Neural crest cell (in vitro differentiated cells): ENCODE measurements around the gene RASGEF1B. TPM values are rescaled to one million over a fixed set of nuclear protein-coding genes. Genes with fewer than 3 reads are reported as not detected.
"Not testable (repeated sequence)": the region's sequence is repeated elsewhere in the genome, so short reads cannot be mapped to it uniquely, and the experiment has no call there.

Experiments
- DNase-seq: peaks from one replicate; pipeline ENCODE4 v3.0.0; 2021; ENCODE audit warnings: low read depth, mixed read lengths, low spot score
- H3K27ac Mint-ChIP-seq: one replicate; pipeline ENCODE4 v1.8.0; 2021; ENCODE audit warnings: mild to moderate bottlenecking, mixed read lengths; ENCODE audit not compliant: unreplicated experiment
- H3K27me3 Mint-ChIP-seq: 2 replicates; pipeline ENCODE4 v1.8.0; 2021; ENCODE audit warnings: low read depth, mild to moderate bottlenecking, mixed read lengths
- H3K36me3 Mint-ChIP-seq: 2 replicates; pipeline ENCODE4 v1.8.0; 2021; ENCODE audit warnings: low read depth, mild to moderate bottlenecking, mixed read lengths
- H3K4me1 Mint-ChIP-seq: 2 replicates; pipeline ENCODE4 v1.8.0; 2021; ENCODE audit warnings: mixed read lengths
- H3K4me3 Mint-ChIP-seq: one replicate; pipeline ENCODE4 v1.8.0; 2021; ENCODE audit warnings: mild to moderate bottlenecking, mixed read lengths
- H3K9me3 Mint-ChIP-seq: 2 replicates; pipeline ENCODE4 v1.8.0; 2021; ENCODE audit warnings: mixed read lengths
- total RNA-seq: library from RNA; stranded (reverse); gene quantifications from 2 replicates; pipeline ENCODE4 v1.2.1, GENCODE V29; 2021
- TF ChIP-seq, protein P1 (sequence below): fragments of 200-600 bp; sonication (generic); conservative IDR thresholded peaks from 2 replicates; pipeline ENCODE4 v1.5.0; 2021; ENCODE audit warnings: antibody characterized with exemption, mild to moderate bottlenecking

The RASGEF1B gene
- total RNA-seq, 1 donor from 2014 or later: 1.7 TPM

DNA sequence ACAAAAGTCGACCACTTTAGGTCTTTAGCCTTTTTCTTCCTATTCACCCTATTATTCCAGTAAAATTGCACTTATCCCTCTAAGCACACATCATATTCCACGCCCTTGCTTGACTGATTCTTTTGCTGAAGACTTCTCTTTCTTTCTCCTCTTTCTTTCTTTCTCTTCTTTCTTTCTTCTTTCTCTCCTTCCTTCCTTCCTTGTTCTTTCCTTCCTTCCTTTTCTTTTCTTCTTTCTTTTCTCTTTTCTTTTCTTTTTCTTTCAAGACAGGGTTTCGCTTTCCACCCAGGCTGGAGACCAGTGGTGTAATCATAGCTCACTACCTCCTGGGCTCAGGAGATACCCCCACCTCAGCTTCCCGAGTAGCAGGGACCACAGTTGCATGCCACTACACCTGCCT is 61.9 kb downstream of the RASGEF1B start:
- H3K4me1 Mint-ChIP-seq: peaks cover 9% of the 10 kb centered on the region
- peaks cover 3% of the 10 kb centered on the region for H3K9me3 Mint-ChIP-seq

DNA sequence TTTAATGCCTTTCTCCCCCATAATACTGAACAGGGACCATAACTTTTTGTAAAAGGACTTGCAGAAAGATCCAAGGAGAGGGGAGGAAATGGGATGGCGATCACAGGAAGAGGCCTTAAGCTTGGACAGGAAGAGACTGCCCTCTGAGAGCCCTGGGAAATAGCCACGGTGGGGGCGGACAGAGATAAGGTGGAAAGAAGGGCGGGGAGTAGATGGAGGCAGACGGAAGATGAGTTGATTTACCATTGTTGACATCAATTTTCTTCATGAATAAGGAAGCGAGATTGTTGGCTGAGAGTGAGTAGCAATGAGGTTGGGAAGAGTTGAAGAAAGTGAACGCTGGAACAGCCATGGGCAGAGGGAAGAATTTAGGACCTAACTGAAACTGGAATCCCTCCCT is 63.4 kb downstream of the RASGEF1B start:
- H3K4me3 Mint-ChIP-seq: no peak overlapping the region
- H3K27ac Mint-ChIP-seq: no peak overlapping the region
- TF ChIP-seq, protein P1, sequence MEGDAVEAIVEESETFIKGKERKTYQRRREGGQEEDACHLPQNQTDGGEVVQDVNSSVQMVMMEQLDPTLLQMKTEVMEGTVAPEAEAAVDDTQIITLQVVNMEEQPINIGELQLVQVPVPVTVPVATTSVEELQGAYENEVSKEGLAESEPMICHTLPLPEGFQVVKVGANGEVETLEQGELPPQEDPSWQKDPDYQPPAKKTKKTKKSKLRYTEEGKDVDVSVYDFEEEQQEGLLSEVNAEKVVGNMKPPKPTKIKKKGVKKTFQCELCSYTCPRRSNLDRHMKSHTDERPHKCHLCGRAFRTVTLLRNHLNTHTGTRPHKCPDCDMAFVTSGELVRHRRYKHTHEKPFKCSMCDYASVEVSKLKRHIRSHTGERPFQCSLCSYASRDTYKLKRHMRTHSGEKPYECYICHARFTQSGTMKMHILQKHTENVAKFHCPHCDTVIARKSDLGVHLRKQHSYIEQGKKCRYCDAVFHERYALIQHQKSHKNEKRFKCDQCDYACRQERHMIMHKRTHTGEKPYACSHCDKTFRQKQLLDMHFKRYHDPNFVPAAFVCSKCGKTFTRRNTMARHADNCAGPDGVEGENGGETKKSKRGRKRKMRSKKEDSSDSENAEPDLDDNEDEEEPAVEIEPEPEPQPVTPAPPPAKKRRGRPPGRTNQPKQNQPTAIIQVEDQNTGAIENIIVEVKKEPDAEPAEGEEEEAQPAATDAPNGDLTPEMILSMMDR: no peak

More for the DNA sequence above, 61.9 kb downstream of the RASGEF1B start:
- H3K36me3 Mint-ChIP-seq: no peaks in the 10 kb centered on the region
- H3K27ac Mint-ChIP-seq: no peak overlapping the region
- TF ChIP-seq, protein P1: no peak
- H3K27me3 Mint-ChIP-seq: peaks cover under 1% of the 10 kb centered on the region
- no peak for DNase-seq
- no peak overlapping the region for H3K4me3 Mint-ChIP-seq

DNA sequence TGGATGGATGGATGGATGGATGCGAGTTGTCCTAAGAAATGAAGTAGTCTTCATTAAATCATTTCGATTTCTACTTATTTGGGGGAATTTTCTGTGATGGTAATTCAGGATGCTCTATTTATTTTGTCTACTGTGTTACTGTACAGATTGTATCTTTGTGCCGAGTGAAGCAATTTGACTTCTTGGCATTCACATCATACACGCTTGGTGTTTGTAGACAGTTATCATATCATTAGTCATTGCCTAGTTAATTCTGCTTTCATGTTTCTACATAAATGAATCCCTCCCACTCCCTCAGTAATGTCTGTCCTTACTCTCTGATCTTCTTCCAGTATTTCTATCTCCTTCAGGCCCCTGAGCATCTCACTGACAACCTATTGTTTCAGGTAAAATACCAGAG is 64.0 kb downstream of the RASGEF1B start:
- no peaks in the 10 kb centered on the region for H3K36me3 Mint-ChIP-seq
- H3K27ac Mint-ChIP-seq: no peak overlapping the region
- TF ChIP-seq, protein P1: no peak
- no peaks in the 10 kb centered on the region for H3K9me3 Mint-ChIP-seq
- no peak for DNase-seq
- peaks cover 15% of the 10 kb centered on the region for H3K27me3 Mint-ChIP-seq
- no peak overlapping the region for H3K4me3 Mint-ChIP-seq
- peaks cover 9% of the 10 kb centered on the region for H3K4me1 Mint-ChIP-seq

More for the DNA sequence above, 63.4 kb downstream of the RASGEF1B start:
- Mint-ChIP-seq H3K4me1 (peaks cover 9% of the 10 kb centered on the region), H3K36me3 (no peaks in the 10 kb centered on the region), H3K9me3 (no peaks in the 10 kb centered on the region), H3K27me3 (peaks cover 11% of the 10 kb centered on the region)
- DNase-seq: no peak

DNA sequence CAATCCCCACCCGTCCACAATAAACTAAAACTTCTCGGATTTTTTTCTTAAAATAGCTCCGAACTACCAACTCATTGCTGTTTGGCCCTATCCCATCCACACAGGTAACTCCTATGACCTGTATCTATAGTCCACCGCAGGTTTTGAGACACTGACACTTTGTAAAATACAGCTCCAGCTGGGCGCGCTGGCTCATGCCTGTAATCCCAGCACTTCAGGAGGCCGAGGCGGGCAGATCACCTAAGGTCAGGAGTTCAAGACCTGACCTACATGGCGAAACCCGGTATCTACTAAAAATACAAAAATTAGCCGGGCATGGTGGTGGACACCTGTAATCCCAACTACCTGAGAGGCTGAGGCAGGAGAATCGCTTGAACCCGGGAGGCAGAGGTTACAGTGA is 65.2 kb downstream of the RASGEF1B start:
- Mint-ChIP-seq H3K27me3 (peaks cover 21% of the 10 kb centered on the region), H3K27ac (peak overlapping the region; percentile 69)
- H3K9me3 Mint-ChIP-seq, H3K36me3 Mint-ChIP-seq, H3K4me3 Mint-ChIP-seq, DNase-seq, H3K4me1 Mint-ChIP-seq: not testable (repeated sequence)

DNA sequence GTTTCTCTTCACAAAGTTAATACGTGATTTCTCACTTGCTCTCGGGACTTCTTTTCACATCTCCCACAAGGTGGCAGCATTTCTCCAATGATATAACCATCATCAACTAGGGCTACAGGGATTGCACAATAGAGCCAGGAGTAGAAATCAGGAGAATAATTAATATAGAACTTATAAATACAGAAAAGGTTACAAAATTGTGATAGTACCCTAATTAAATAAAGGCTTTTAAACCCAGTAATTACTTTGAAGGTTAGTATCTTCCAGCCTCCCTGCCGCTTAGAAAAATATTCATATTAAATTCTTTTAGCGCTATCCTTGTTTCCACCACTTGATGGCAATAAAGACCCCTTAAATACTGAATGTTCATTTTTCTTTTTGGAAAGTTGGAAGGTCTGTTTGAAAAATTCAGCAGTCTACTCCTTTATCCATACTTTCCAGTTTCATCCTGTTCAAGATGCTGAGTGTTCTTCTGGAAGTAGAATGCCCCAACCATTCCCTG is 65.8 kb downstream of the RASGEF1B start:
- Mint-ChIP-seq H3K4me3 (no peak overlapping the region), H3K36me3 (no peaks in the 10 kb centered on the region), H3K9me3 (no peaks in the 10 kb centered on the region), H3K27ac (no peak overlapping the region), H3K27me3 (peaks cover 21% of the 10 kb centered on the region), H3K4me1 (peaks cover 9% of the 10 kb centered on the region)
- TF ChIP-seq, protein P1: peak; percentile 98
- DNase-seq: peak; percentile 58

DNA sequence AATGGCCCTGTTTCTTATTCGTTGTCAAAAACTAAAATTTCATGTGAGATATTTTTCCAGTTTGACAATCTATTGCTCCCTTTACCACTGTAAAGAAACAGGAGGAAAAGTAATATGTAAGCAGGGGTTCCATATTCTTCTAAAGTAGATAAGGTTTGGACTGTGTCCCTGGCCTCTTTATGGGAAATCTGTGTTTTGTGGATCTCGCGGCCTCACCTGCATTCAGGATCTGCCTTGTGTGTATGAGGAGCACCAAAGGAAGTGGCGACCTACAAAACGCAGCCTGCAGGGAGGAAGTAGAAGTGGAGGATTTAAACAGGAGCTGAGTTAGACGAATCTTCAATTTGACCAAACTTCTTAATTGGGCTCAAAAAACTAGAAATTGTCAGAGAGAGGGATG is 67.0 kb downstream of the RASGEF1B start:
- H3K36me3 Mint-ChIP-seq: no peaks in the 10 kb centered on the region
- TF ChIP-seq, protein P1: no peak
- H3K9me3 Mint-ChIP-seq: no peaks in the 10 kb centered on the region
- peaks cover 9% of the 10 kb centered on the region for H3K4me1 Mint-ChIP-seq
- no peak overlapping the region for H3K4me3 Mint-ChIP-seq
- H3K27me3 Mint-ChIP-seq: peaks cover 21% of the 10 kb centered on the region
- DNase-seq: no peak
- H3K27ac Mint-ChIP-seq: no peak overlapping the region
